Psoas muscle (tissue), 8 donors: ENCODE measurements around the gene EGLN2. TPM values are rescaled to one million over a fixed set of nuclear protein-coding genes. Genes with fewer than 3 reads are reported as not detected.

Source experiments
- ATAC-seq, 4 donors: fragments of 200-7000 bp; cut with Tn5 transposase; one replicate each; pipeline ENCODE4 v1.9.1; 2020; ENCODE audit warnings: moderate library complexity in 3 of 4, mild to moderate bottlenecking in 2 of 4
- DNase-seq, 2 donors: peaks; one replicate each; pipeline ENCODE4 v3.0.0-alpha.2; 2020
- H3K27ac ChIP-seq: fragments of 200-600 bp; one replicate; pipeline ENCODE4 v1.8.0; 2022
- H3K27me3 ChIP-seq, 3 donors: fragments of 200-600 bp in 1 of 3; one replicate each; pipeline versions ENCODE4 v1.6.1 to v1.8.0; 2013 to 2022; ENCODE audit warnings: low read length in 2 of 3, mild to moderate bottlenecking in 2 of 3, moderate library complexity in 1 of 3; ENCODE audit not compliant: insufficient read depth in 3 of 3
- H3K36me3 ChIP-seq, 2 donors: fragments of 200-600 bp in 1 of 2; one replicate each; pipeline versions ENCODE4 v1.6.1 to v1.8.0; 2013 to 2022; ENCODE audit warnings: low read depth in 1 of 2, mild to moderate bottlenecking in 1 of 2, moderate library complexity in 1 of 2; ENCODE audit not compliant: insufficient read depth in 1 of 2
- H3K4me1 ChIP-seq: fragments of 200-600 bp; one replicate; pipeline ENCODE4 v1.8.0; 2022
- H3K4me3 ChIP-seq: fragments of 200-600 bp; one replicate; pipeline ENCODE4 v1.8.0; 2022; ENCODE audit warnings: mild to moderate bottlenecking
- H3K9me3 ChIP-seq: fragments of 200-600 bp; one replicate; pipeline ENCODE4 v1.8.0; 2022
- CTCF ChIP-seq: fragments of 200-600 bp; IDR thresholded peaks from one replicate; pipeline ENCODE4 v1.8.0; 2022; ENCODE audit warnings: antibody characterized with exemption
- WGBS, 3 donors: extraction: QIAGEN DNeasy Blood & Tissue Kit; methylation state at CpG; one replicate each; pipeline versions ENCODE4 v1.1.6 to v1.1.7; 2013; 5-methylcytosine and 5-hydroxymethylcytosine counted together
- intact Hi-C, 2 donors: fragments of 100-400 bp; cut with DNase I; formaldehyde crosslinking; loops; one replicate each; pipeline versions ENCODE4 v1.11.0 to v1.14.2; 2022
- polyA plus RNA-seq, 3 donors: library from polyadenylated mRNA; stranded (reverse); fragments of 200-250 nt; gene quantifications; one replicate each; pipeline ENCODE4 v1.2.3, GENCODE V29; 2013
- total RNA-seq, 4 donors: library from RNA; stranded (reverse); fragmentation: NEBNext Ultra II Directional in 2 of 4; extraction: Animal tissue kit (Norgen Biotek cat#: 25700) in 2 of 4; gene quantifications; one replicate each; pipeline versions ENCODE4 v1.2.1 to v1.2.4, GENCODE V29; 2021 to 2023
- donor health status: healthy with polysubstance abuse.
- donor health status: DM: no; HTN: no; CAD: no; lungs with moderate emphysema.
- donor health status: Bipolar disorder and iron deficiency.
- donor health status: healthy.
- donor health status: DM: yes; HTN: yes; CAD: no.
- donor health status: DM: no; HTN: no; CAD: no.
- donor health status: DM: no; HTN: no; CAD: no.
- donor health status: DM: yes; HTN: yes; CAD: no.

EGLN2 gene
- total and polyA plus RNA-seq, 7 donors, result 34.9 to 67.6 (median 42.9) TPM

GRCh38 chr19:40777645-40777936, 21.4 kb upstream of the EGLN2 start:
- no peak for TF ChIP-seq CTCF
- intact Hi-C loops, result loop anchor here in 1 of 2 donors (2.0 kb wide), 1 partner anchor 25 kb away; no protein-coding TSS in a partner anchor
- DNase-seq, result no peak
- WGBS, 3 donors, result 0 to 1% (median 0%) methylated on average over 10 of the region's 10 CpGs
- H3K9me3 ChIP-seq, result no peaks in the 10 kb centered on the region
- H3K36me3 ChIP-seq, result no peaks in the 10 kb centered on the region
- H3K27ac ChIP-seq, result peak overlapping the region; percentile 98
- H3K27me3 ChIP-seq, result no peaks in the 10 kb centered on the region
- no peak for ATAC-seq
- H3K4me1 ChIP-seq, result peaks cover 12% of the 10 kb centered on the region
- H3K4me3 ChIP-seq, result peak overlapping the region; percentile 85

GRCh38 chr19:40777937-40778705, 20.9 kb upstream of the EGLN2 start, which contains the start of gene RAB4B:
TSS of gene RAB4B (plus strand) at chr19:40778247. CDS start at chr19:40778376, 129 bp downstream.
- Histone ChIP-seq H3K9me3 (no peaks in the 10 kb centered on the region), H3K4me3 (peak within 1 kb of the TSS; percentile 85), H3K27me3 (no peaks in the 10 kb centered on the region), H3K36me3 (no peaks in the 10 kb centered on the region), H3K27ac (peak within 1 kb of the TSS; percentile 98), H3K4me1 (peaks cover 12% of the 10 kb centered on the region)
- WGBS, 3 donors, result 0 to 1% (median 0%) methylated on average over 53 to 56 of the region's 56 CpGs
- intact Hi-C loops, result loop anchor here in 1 of 2 donors (1.0 to 2.0 kb wide), 2 partner anchors 20 to 25 kb away; no protein-coding TSS in a partner anchor
- DNase-seq (peak; percentile 100), ATAC-seq (peak; percentile 96 to 97 (median 96))
- TF ChIP-seq CTCF, result no peak

- Histone ChIP-seq H3K9me3 (no peaks in the 10 kb centered on the region), H3K27ac (peak overlapping the region; percentile 98), H3K27me3 (no peaks in the 10 kb centered on the region), H3K4me1 (peaks cover 12% of the 10 kb centered on the region), H3K4me3 (peak overlapping the region; percentile 85), H3K36me3 (peaks cover 0 to 2% of the 10 kb centered on the region in 2 donors)
- intact Hi-C loops, result loop anchor here in 1 of 2 donors (1.0 kb wide), 1 partner anchor 20 kb away; no protein-coding TSS in a partner anchor
- WGBS, 3 donors, result 11 to 18% (median 16%) methylated on average over 7 of the region's 7 CpGs
- DNase-seq (no peak), ATAC-seq (no peak)
- TF ChIP-seq CTCF, result no peak
These were observed 20.2 kb upstream of the EGLN2 start for GRCh38 chr19:40778706-40779284.

DNA sequence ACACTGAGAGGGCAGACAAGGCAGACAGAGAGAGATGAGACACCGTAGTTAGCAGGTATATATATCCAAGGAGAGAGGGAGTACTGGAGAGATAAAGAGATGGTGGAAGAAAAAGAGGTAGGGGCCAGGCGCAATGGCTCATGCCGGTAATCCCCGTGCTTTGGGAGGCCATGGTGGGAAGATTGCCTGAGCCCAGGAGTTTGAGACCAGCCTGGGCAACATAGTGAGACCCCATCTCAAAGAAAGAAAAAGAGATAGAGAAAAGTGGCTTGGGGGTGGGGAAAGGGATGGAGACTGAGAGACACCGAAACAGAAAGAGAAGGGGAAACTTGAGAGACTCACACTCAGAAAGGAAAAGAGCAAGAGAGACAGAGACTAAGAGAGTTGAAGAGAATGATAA, 18.4 kb upstream of the EGLN2 start:
- ATAC-seq, result no peak
- no peak for TF ChIP-seq CTCF

More for the DNA sequence above, 18.4 kb upstream of the EGLN2 start:
- no peaks in the 10 kb centered on the region for H3K9me3 ChIP-seq
- DNase-seq, result no peak
- H3K4me3 ChIP-seq, result no peak overlapping the region
- H3K36me3 ChIP-seq, result peaks cover 0 to 17% of the 10 kb centered on the region in 2 donors
- 98% methylated on average over 5 of the region's 5 CpGs for WGBS, 3 donors
- no peak overlapping the region for H3K27ac ChIP-seq
- H3K27me3 ChIP-seq, result no peaks in the 10 kb centered on the region
- peaks cover 12% of the 10 kb centered on the region for H3K4me1 ChIP-seq
- intact Hi-C loops, result no loop called here
